ENCODE measurements around the gene ABCA4. TPM values are rescaled to one million over a fixed set of nuclear protein-coding genes. Genes with fewer than 3 reads are reported as not detected.

ABCA4 gene
- total and polyA plus RNA-seq, 11 donors = 0.04 to 0.37 (median 0.16) TPM; not detected in 2

GRCh38 chr1:94070865-94071264 is 50.1 kb downstream of the ABCA4 start:
- Histone ChIP-seq H3K27ac (peak overlapping the region in 5 of 12 donors; percentile 24 to 79 (median 76)), H3K4me1 (peaks cover 8 to 58% (median 42%) of the 10 kb centered on the region in 12 donors), H3K27me3 (peaks cover 0 to 5% (median 0%) of the 10 kb centered on the region in 9 donors), H3K4me3 (no peak overlapping the region), H3K9me3 (no peaks in the 10 kb centered on the region), H3K36me3 (no peaks in the 10 kb centered on the region)
- TF ChIP-seq CTCF (IDR thresholded peaks at IDR 0.05) (no peak), POLR2A (IDR thresholded peaks at IDR 0.05) (no peak)
- intact Hi-C loops (cut with DNase I) = no loop called here
- DNase-seq (no peak), ATAC-seq (no peak)
- WGBS, 4 donors = 93 to 98% (median 95%) methylated on average over 3 of the region's 3 CpGs

GRCh38 chr1:94069919-94070285 is 51.0 kb downstream of the ABCA4 start:
- no peak for DNase-seq
- Histone ChIP-seq H3K4me3 (no peak overlapping the region), H3K9me3 (no peaks in the 10 kb centered on the region), H3K27ac (peak overlapping the region; percentile 3 to 84 (median 64)), H3K27me3 (peaks cover 0 to 5% (median 0%) of the 10 kb centered on the region in 9 donors), H3K36me3 (no peaks in the 10 kb centered on the region), H3K4me1 (peaks cover 8 to 58% (median 42%) of the 10 kb centered on the region in 12 donors)
- TF ChIP-seq POLR2A (IDR thresholded peaks at IDR 0.05) (no peak), CTCF (IDR thresholded peaks at IDR 0.05) (no peak)
- no peak for ATAC-seq
- 42 to 68% (median 55%) methylated on average over 2 of the region's 2 CpGs for WGBS, 4 donors
- intact Hi-C loops (cut with DNase I) = loop anchor here in 3 of 10 donors (10.0 kb wide), 2 partner anchors 105 to 395 kb away; no protein-coding TSS in a partner anchor

- H3K27me3 ChIP-seq = peaks cover 0 to 5% (median 0%) of the 10 kb centered on the region in 9 donors
- H3K36me3 ChIP-seq = no peaks in the 10 kb centered on the region
- intact Hi-C loops (cut with DNase I) = loop anchor here in 3 of 10 donors (10.0 kb wide), 2 partner anchors 106 to 396 kb away; no protein-coding TSS in a partner anchor
- H3K27ac ChIP-seq = peak overlapping the region; percentile 3 to 84 (median 64)
- TF ChIP-seq POLR2A (IDR thresholded peaks at IDR 0.05) = no peak
- no peak for TF ChIP-seq CTCF (IDR thresholded peaks at IDR 0.05)
- ATAC-seq = peak; percentile 47 to 90 (median 82)
- WGBS, 4 donors = 61 to 68% (median 65%) methylated on average over 16 of the region's 16 CpGs
- H3K4me1 ChIP-seq = peaks cover 8 to 65% (median 43%) of the 10 kb centered on the region in 12 donors
- peak in 3 of 5 donors; percentile 49 to 60 (median 51) for DNase-seq
- no peaks in the 10 kb centered on the region for H3K9me3 ChIP-seq
- no peak overlapping the region for H3K4me3 ChIP-seq
Measured at GRCh38 chr1:94068999-94069918, 51.7 kb downstream of the ABCA4 start.
